ENCODE measurements around the gene CRKL. TPM values are rescaled to one million over a fixed set of nuclear protein-coding genes. Genes with fewer than 3 reads are reported as not detected.

The CRKL gene
- total and polyA plus RNA-seq, 11 donors = 22.4 to 64.2 (median 52.9) TPM

GRCh38 chr22:20977516-20978170 is 60.4 kb downstream of the CRKL start:
- H3K27me3 ChIP-seq = peaks cover 0 to 3% (median 0%) of the 10 kb centered on the region in 9 donors
- H3K27ac ChIP-seq = no peak overlapping the region
- H3K9me3 ChIP-seq = peaks cover 0 to 13% (median 2%) of the 10 kb centered on the region in 12 donors
- no peak for DNase-seq
- no peak for ATAC-seq
- no peaks in the 10 kb centered on the region for H3K36me3 ChIP-seq
- TF ChIP-seq POLR2A (IDR thresholded peaks at IDR 0.05) (no peak), CTCF (IDR thresholded peaks at IDR 0.05) (no peak)
- WGBS, 4 donors = 79 to 90% (median 87%) methylated on average over 14 to 17 of the region's 17 CpGs
- peaks cover 5 to 31% (median 16%) of the 10 kb centered on the region in 12 donors for H3K4me1 ChIP-seq
- intact Hi-C loops (cut with DNase I) = no loop called here
- H3K4me3 ChIP-seq = no peak overlapping the region

GRCh38 chr22:20978419-20978818 is 61.2 kb downstream of the CRKL start:
- peaks cover 0 to 13% (median 2%) of the 10 kb centered on the region in 12 donors for H3K9me3 ChIP-seq
- no peak overlapping the region for H3K27ac ChIP-seq
- ATAC-seq = no peak
- peaks cover 7 to 35% (median 23%) of the 10 kb centered on the region in 12 donors for H3K4me1 ChIP-seq
- DNase-seq = no peak
- 87 to 100% (median 90%) methylated on average over 2 of the region's 2 CpGs for WGBS, 4 donors
- TF ChIP-seq POLR2A (IDR thresholded peaks at IDR 0.05) = no peak
- TF ChIP-seq CTCF (IDR thresholded peaks at IDR 0.05) = no peak
- peaks cover 0 to 3% (median 0%) of the 10 kb centered on the region in 9 donors for H3K36me3 ChIP-seq
- H3K4me3 ChIP-seq = no peak overlapping the region
- H3K27me3 ChIP-seq = peaks cover 0 to 3% (median 0%) of the 10 kb centered on the region in 9 donors
- intact Hi-C loops (cut with DNase I) = no loop called here

GRCh38 chr22:20979243-20979809 is 62.1 kb downstream of the CRKL start:
- intact Hi-C loops (cut with DNase I) = no loop called here
- Histone ChIP-seq H3K27ac (peak overlapping the region in 1 of 12 donors; percentile 94), H3K36me3 (peaks cover 0 to 12% (median 5%) of the 10 kb centered on the region in 9 donors), H3K4me1 (peaks cover 7 to 39% (median 25%) of the 10 kb centered on the region in 12 donors), H3K9me3 (peaks cover 0 to 13% (median 2%) of the 10 kb centered on the region in 12 donors), H3K4me3 (peak overlapping the region in 10 of 12 donors; percentile 11 to 51 (median 32)), H3K27me3 (peaks cover 0 to 3% (median 0%) of the 10 kb centered on the region in 9 donors)
- no peak for TF ChIP-seq POLR2A (IDR thresholded peaks at IDR 0.05)
- no peak for TF ChIP-seq CTCF (IDR thresholded peaks at IDR 0.05)
- ATAC-seq (peak in 3 of 4 donors; percentile 47 to 54 (median 52)), DNase-seq (peak; percentile 43 to 79 (median 68))
- 10 to 21% (median 16%) methylated on average over 22 to 39 of the region's 39 CpGs for WGBS, 4 donors

GRCh38 chr22:20979940-20980453 is 62.8 kb downstream of the CRKL start:
- peaks cover 0 to 12% (median 5%) of the 10 kb centered on the region in 9 donors for H3K36me3 ChIP-seq
- DNase-seq = no peak
- no peak for ATAC-seq
- H3K27ac ChIP-seq = peak overlapping the region in 1 of 12 donors; percentile 94
- TF ChIP-seq POLR2A (IDR thresholded peaks at IDR 0.05) = no peak
- TF ChIP-seq CTCF (IDR thresholded peaks at IDR 0.05) = no peak
- WGBS, 4 donors = 44 to 53% (median 52%) methylated on average over 13 of the region's 13 CpGs
- peak overlapping the region in 10 of 12 donors; percentile 11 to 51 (median 32) for H3K4me3 ChIP-seq
- peaks cover 0 to 13% (median 2%) of the 10 kb centered on the region in 12 donors for H3K9me3 ChIP-seq
- peaks cover 7 to 39% (median 25%) of the 10 kb centered on the region in 12 donors for H3K4me1 ChIP-seq
- intact Hi-C loops (cut with DNase I) = loop anchor here in 3 of 10 donors (2.0 to 10.0 kb wide), 7 partner anchors 21 to 125 kb away; partner anchors contain the start of genes CRKL (in 1 of the 3), PI4KA (in 1 of the 3) and SNAP29 (in 1 of the 3)
- peaks cover 0 to 3% (median 0%) of the 10 kb centered on the region in 9 donors for H3K27me3 ChIP-seq

Data from heart left ventricle (tissue), 16 donors.